ENCODE results near the gene RUNDC1. TPM values are rescaled to one million over a fixed set of nuclear protein-coding genes. Genes with fewer than 3 reads are reported as not detected.
"Not testable (repeated sequence)": the region's sequence is repeated elsewhere in the genome, so short reads cannot be mapped to it uniquely, and the experiment has no call there.

Gene RUNDC1
- total RNA-seq, 2 donors from 2014 or later: 18.7 to 22.3 TPM

- Histone ChIP-seq H3K9me3 (no peaks in the 10 kb centered on the region), H3K9ac (ENCODE audit: low read depth in 2 of 2, low read length in 2 of 2) (no peak overlapping the region), H3K36me3 (no peaks in the 10 kb centered on the region), H3K27ac (no peak overlapping the region), H3K27me3 (no peaks in the 10 kb centered on the region), H3K4me1 (peaks cover 10% of the 10 kb centered on the region), H3K4me3 (no peak overlapping the region)
- DNase-seq: no peak
- intact Hi-C loops (cut with DNase I): no loop called here
- TF ChIP-seq, protein P1, sequence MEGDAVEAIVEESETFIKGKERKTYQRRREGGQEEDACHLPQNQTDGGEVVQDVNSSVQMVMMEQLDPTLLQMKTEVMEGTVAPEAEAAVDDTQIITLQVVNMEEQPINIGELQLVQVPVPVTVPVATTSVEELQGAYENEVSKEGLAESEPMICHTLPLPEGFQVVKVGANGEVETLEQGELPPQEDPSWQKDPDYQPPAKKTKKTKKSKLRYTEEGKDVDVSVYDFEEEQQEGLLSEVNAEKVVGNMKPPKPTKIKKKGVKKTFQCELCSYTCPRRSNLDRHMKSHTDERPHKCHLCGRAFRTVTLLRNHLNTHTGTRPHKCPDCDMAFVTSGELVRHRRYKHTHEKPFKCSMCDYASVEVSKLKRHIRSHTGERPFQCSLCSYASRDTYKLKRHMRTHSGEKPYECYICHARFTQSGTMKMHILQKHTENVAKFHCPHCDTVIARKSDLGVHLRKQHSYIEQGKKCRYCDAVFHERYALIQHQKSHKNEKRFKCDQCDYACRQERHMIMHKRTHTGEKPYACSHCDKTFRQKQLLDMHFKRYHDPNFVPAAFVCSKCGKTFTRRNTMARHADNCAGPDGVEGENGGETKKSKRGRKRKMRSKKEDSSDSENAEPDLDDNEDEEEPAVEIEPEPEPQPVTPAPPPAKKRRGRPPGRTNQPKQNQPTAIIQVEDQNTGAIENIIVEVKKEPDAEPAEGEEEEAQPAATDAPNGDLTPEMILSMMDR (IDR thresholded peaks at IDR 0.05): no peak
Observed at GRCh38 chr17:42975265-42975664, 5.1 kb upstream of the RUNDC1 start.

DNA sequence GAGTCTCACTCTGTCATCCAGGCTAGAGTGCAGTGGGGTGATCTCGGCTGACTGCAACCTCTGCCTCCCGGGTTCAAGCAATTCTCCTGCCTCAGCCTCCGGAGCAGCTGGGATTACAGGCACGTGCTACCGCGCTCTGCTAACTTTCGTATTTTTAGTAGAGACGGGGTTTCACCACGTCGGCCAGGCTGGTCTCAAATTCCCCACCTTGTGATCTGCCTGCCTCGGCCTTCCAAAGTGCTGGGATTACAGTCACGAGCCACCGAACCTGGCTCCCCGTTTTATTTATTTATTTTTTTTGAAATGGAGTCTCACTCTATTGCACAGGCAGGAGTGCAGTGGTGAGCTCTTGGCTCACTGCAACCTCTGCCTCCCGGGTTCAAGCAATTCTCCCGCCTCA lies 4.7 kb upstream of the RUNDC1 start:
- H3K9ac ChIP-seq (ENCODE audit: low read depth in 2 of 2, low read length in 2 of 2); DNase-seq; H3K4me3 ChIP-seq; intact Hi-C loops (cut with DNase I); H3K9me3 ChIP-seq; H3K27ac ChIP-seq; H3K36me3 ChIP-seq; H3K27me3 ChIP-seq: not testable (repeated sequence)
- H3K4me1 ChIP-seq: peaks cover 10% of the 10 kb centered on the region

GRCh38 chr17:42979511-42980273 lies 673 bp upstream of the RUNDC1 start, which contains the start of gene PTGES3L:
TSS of gene PTGES3L (minus strand) at chr17:42980080. CDS start at chr17:42980053, 27 bp downstream.
- DNase-seq: peak; percentile 61
- peak within 1 kb of the TSS; percentile 97 for H3K27ac ChIP-seq
- intact Hi-C loops (cut with DNase I): no loop called here
- peaks cover 19% of the 10 kb centered on the region for H3K4me1 ChIP-seq
- no peaks in the 10 kb centered on the region for H3K9me3 ChIP-seq
- no peaks in the 10 kb centered on the region for H3K36me3 ChIP-seq
- H3K9ac ChIP-seq (ENCODE audit: low read depth in 2 of 2, low read length in 2 of 2): peak within 1 kb of the TSS; percentile 86 to 88
- H3K27me3 ChIP-seq: no peaks in the 10 kb centered on the region
- peak within 1 kb of the TSS; percentile 96 for H3K4me3 ChIP-seq
- TF ChIP-seq, protein P1 (IDR thresholded peaks at IDR 0.05): no peak

DNA sequence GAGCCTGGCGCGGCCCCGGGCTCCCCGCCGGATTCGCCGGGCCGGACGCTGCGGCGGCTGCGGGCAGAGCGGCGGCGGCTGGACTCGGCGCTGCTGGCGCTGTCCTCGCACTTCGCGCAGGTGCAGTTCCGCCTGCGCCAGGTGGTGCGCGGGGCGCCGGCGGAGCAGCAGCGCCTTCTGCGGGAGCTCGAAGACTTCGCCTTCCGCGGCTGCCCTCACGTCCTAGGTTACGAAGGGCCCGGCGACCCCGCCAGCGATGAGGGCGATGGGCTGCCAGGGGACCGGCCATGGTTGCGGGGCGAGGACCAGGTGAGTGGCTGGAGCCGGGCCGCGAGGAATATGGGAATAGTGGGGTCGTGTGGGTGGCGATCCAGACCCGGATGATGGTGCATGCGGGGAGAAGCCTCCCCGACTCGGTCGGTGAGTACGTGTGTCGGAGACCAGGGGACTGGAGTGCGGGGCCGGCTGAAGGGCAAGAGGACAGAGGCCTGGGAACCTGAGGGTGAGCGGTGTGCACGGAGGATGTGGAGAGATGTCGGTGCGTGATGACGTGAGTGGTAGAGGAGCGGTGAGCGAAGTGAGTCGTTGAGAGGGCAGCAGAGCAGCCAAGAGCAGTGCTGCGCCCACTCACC lies 517 bp downstream of the RUNDC1 start:
- peak overlapping the region; percentile 96 for H3K4me3 ChIP-seq
- peak overlapping the region; percentile 97 for H3K27ac ChIP-seq
- peak overlapping the region; percentile 86 to 88 for H3K9ac ChIP-seq (ENCODE audit: low read depth in 2 of 2, low read length in 2 of 2)
- no peaks in the 10 kb centered on the region for H3K27me3 ChIP-seq
- H3K4me1 ChIP-seq: peaks cover 19% of the 10 kb centered on the region
- no peaks in the 10 kb centered on the region for H3K36me3 ChIP-seq
- intact Hi-C loops (cut with DNase I): no loop called here
- DNase-seq: peak; percentile 75
- no peaks in the 10 kb centered on the region for H3K9me3 ChIP-seq
- TF ChIP-seq, protein P1 (IDR thresholded peaks at IDR 0.05): no peak

- TF ChIP-seq, protein P1 (IDR thresholded peaks at IDR 0.05): no peak
- H3K9me3 ChIP-seq: no peaks in the 10 kb centered on the region
- H3K36me3 ChIP-seq: peaks cover 2% of the 10 kb centered on the region
- DNase-seq: no peak
- intact Hi-C loops (cut with DNase I): no loop called here
- H3K4me3 ChIP-seq: no peak overlapping the region
- H3K9ac ChIP-seq (ENCODE audit: low read depth in 2 of 2, low read length in 2 of 2): peak overlapping the region in 1 of 2 donors; percentile 88
- H3K4me1 ChIP-seq: peaks cover 19% of the 10 kb centered on the region
- H3K27ac ChIP-seq: no peak overlapping the region
- no peaks in the 10 kb centered on the region for H3K27me3 ChIP-seq
Observed at GRCh38 chr17:42982266-42982665, 1.9 kb downstream of the RUNDC1 start.

DNA sequence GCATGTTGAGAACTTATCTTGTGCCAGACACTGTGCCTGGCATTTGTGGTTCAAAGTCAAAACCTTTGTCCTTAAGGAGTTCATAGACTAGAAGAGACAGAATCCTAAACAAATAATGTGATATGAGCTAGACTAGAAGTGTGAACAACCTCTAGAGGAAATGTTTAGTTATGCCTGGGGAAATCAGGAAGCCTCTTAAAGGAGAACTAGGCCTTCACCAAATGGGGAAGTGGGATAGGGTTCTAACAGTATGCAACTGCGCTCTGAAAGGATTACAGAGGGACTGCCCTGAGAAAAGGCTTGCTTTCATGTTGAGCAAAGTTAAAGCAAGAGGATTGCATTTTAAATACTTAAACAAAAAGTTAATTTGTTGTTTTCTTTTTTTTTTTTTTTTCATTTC lies 4.9 kb downstream of the RUNDC1 start:
- H3K4me1 ChIP-seq: peaks cover 9% of the 10 kb centered on the region
- no peaks in the 10 kb centered on the region for H3K9me3 ChIP-seq
- no peak overlapping the region for H3K9ac ChIP-seq (ENCODE audit: low read depth in 2 of 2, low read length in 2 of 2)
- H3K27ac ChIP-seq: no peak overlapping the region
- no peak overlapping the region for H3K4me3 ChIP-seq
- H3K36me3 ChIP-seq: peaks cover 25% of the 10 kb centered on the region
- TF ChIP-seq, protein P1 (IDR thresholded peaks at IDR 0.05): no peak
- no peak for DNase-seq
- intact Hi-C loops (cut with DNase I): no loop called here
- no peaks in the 10 kb centered on the region for H3K27me3 ChIP-seq
